GM12873 (cell line): Measurements from ENCODE around the gene RNF111.

Experiments
- CTCF ChIP-seq: IDR thresholded peaks from 2 replicates; pipeline ENCODE4 v1.5.1; 2012; ENCODE audit warnings: low read depth, mild to moderate bottlenecking, moderate library complexity, low read length, control low read depth; ENCODE audit not compliant: insufficient read depth; ENCODE audit errors: missing control alignments

Gene RNF111

GRCh38 chr15:59002418-59002859 is 15.0 kb downstream of the RNF111 start:
- no peak for TF ChIP-seq CTCF

- TF ChIP-seq CTCF, result no peak
These were observed 18.1 kb downstream of the RNF111 start for GRCh38 chr15:59005579-59005978.

GRCh38 chr15:59008086-59008485 is 20.6 kb downstream of the RNF111 start:
- no peak for TF ChIP-seq CTCF

GRCh38 chr15:59011262-59011952 is 23.9 kb downstream of the RNF111 start:
- TF ChIP-seq CTCF, result no peak

- no peak for TF ChIP-seq CTCF
These were observed 25.9 kb downstream of the RNF111 start for GRCh38 chr15:59013246-59013873.

GRCh38 chr15:59014068-59014467 is 26.6 kb downstream of the RNF111 start:
- TF ChIP-seq CTCF, result no peak

- no peak for TF ChIP-seq CTCF
These were observed 30.0 kb downstream of the RNF111 start for GRCh38 chr15:59017449-59017848.
